HUES6 (cell line): ENCODE results near the gene MEX3A.
"Not testable (repeated sequence)": the region's sequence is repeated elsewhere in the genome, so short reads cannot be mapped to it uniquely, and the experiment has no call there.

Experiments used
- H3K27ac ChIP-seq: 2 replicates; pipeline ENCODE4 v1.7.0; 2013; ENCODE audit warnings: low read depth, mild to moderate bottlenecking, low read length, inconsistent platforms
- H3K27me3 ChIP-seq: 2 replicates; pipeline ENCODE4 v1.6.1; 2013; ENCODE audit warnings: low read length; ENCODE audit not compliant: control insufficient read depth, insufficient read depth
- H3K36me3 ChIP-seq: 2 replicates; pipeline ENCODE4 v1.6.1; 2013; ENCODE audit warnings: low read length; ENCODE audit not compliant: control insufficient read depth, insufficient read depth
- H3K4me1 ChIP-seq: 2 replicates; pipeline ENCODE4 v1.6.1; 2013; ENCODE audit warnings: low read length; ENCODE audit not compliant: control insufficient read depth, insufficient read depth
- H3K4me3 ChIP-seq: 2 replicates; pipeline ENCODE4 v1.5.1; 2013; ENCODE audit warnings: low read depth, low read length
- H3K9ac ChIP-seq: one replicate; pipeline ENCODE4 v1.6.1; 2013; ENCODE audit warnings: mild to moderate bottlenecking, low read length
- H3K9me3 ChIP-seq: 2 replicates; pipeline ENCODE4 v1.6.1; 2013; ENCODE audit warnings: low read depth, low read length; ENCODE audit not compliant: control insufficient read depth, insufficient read depth

Gene MEX3A

GRCh38 chr1:156045076-156045475, 37.2 kb downstream of the MEX3A start:
- Histone ChIP-seq H3K4me3 (no peak overlapping the region), H3K9ac (no peak overlapping the region), H3K36me3 (peaks cover 70% of the 10 kb centered on the region), H3K9me3 (no peaks in the 10 kb centered on the region), H3K27me3 (no peaks in the 10 kb centered on the region), H3K4me1 (no peaks in the 10 kb centered on the region), H3K27ac (no peak overlapping the region)

GRCh38 chr1:156042828-156043227, 39.4 kb downstream of the MEX3A start:
- no peaks in the 10 kb centered on the region for H3K4me1 ChIP-seq
- H3K9me3 ChIP-seq = no peaks in the 10 kb centered on the region
- H3K9ac ChIP-seq = no peak overlapping the region
- H3K27me3 ChIP-seq = no peaks in the 10 kb centered on the region
- no peak overlapping the region for H3K27ac ChIP-seq
- H3K4me3 ChIP-seq = no peak overlapping the region
- H3K36me3 ChIP-seq = peaks cover 58% of the 10 kb centered on the region

DNA sequence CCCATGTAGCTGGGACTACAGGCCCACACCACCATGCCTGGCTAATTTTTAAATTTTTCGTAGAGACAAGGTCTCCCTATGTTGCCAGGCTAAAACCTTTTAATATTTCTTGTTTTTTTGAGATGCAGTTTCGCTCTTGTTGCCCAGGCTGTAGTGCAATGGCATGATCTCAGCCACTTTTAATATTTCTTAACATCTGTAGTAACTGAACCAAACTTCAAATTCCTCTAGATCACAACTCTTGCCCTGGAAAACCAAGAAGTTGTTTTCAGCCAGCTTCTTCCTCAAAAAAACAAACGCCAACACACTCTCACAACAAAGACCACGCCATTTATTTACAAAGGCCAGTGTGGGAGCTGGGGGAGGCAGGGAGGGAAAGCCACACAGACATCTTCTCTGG, 47.3 kb downstream of the MEX3A start:
- peaks cover 20% of the 10 kb centered on the region for H3K36me3 ChIP-seq
- not testable (repeated sequence) for H3K27ac ChIP-seq, H3K27me3 ChIP-seq, H3K4me1 ChIP-seq, H3K9ac ChIP-seq, H3K9me3 ChIP-seq, H3K4me3 ChIP-seq

- H3K4me1 ChIP-seq = no peaks in the 10 kb centered on the region
- H3K4me3 ChIP-seq = no peak overlapping the region
- H3K36me3 ChIP-seq = peaks cover 12% of the 10 kb centered on the region
- no peak overlapping the region for H3K27ac ChIP-seq
- H3K9me3 ChIP-seq = no peaks in the 10 kb centered on the region
- no peaks in the 10 kb centered on the region for H3K27me3 ChIP-seq
- H3K9ac ChIP-seq = no peak overlapping the region
Measured at GRCh38 chr1:156033011-156033410, 49.3 kb downstream of the MEX3A start.

GRCh38 chr1:156026588-156026987, 55.7 kb downstream of the MEX3A start:
- Histone ChIP-seq H3K4me3 (no peak overlapping the region), H3K9ac (no peak overlapping the region), H3K27me3 (no peaks in the 10 kb centered on the region), H3K36me3 (no peaks in the 10 kb centered on the region), H3K9me3 (no peaks in the 10 kb centered on the region), H3K27ac (no peak overlapping the region), H3K4me1 (no peaks in the 10 kb centered on the region)

- Histone ChIP-seq H3K4me3 (no peak overlapping the region), H3K4me1 (no peaks in the 10 kb centered on the region), H3K9ac (no peak overlapping the region), H3K9me3 (no peaks in the 10 kb centered on the region), H3K36me3 (no peaks in the 10 kb centered on the region), H3K27ac (no peak overlapping the region), H3K27me3 (no peaks in the 10 kb centered on the region)
Measured at GRCh38 chr1:156025876-156026275, 56.4 kb downstream of the MEX3A start.

DNA sequence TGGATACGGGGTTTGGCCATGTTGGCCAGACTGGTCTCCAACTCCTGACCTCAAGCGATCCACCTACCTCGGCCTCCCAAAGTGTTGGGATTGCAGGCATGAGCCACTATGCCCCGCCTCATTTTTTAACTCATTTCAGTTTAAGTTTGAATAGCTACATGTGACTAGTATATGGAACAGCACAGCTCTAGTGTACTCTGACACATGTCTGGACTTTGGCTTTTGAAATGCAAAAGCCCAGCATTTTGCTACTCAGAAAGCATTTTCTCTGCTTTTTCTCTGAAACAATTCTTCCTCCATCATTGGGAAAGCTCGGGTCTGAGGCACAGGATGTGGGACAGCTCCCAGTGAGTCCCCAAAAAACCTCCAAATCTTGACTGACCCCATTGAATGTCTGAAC, 57.5 kb downstream of the MEX3A start:
- no peak overlapping the region for H3K27ac ChIP-seq
- no peaks in the 10 kb centered on the region for H3K9me3 ChIP-seq
- H3K4me1 ChIP-seq = peaks cover 2% of the 10 kb centered on the region
- H3K4me3 ChIP-seq = no peak overlapping the region
- no peaks in the 10 kb centered on the region for H3K27me3 ChIP-seq
- H3K9ac ChIP-seq = no peak overlapping the region
- peaks cover under 1% of the 10 kb centered on the region; the same call in 1 of the 2 replicates for H3K36me3 ChIP-seq
